ENCODE results near the gene GRWD1. TPM values are rescaled to one million over a fixed set of nuclear protein-coding genes. Genes with fewer than 3 reads are reported as not detected.
A peak's percentile ranks its signal among the peaks of the same experiment; 100 is the strongest.

The GRWD1 gene
- total and polyA plus RNA-seq, 2 of the 13 experiments (the other 11 are each of a cell fraction or from before 2014, with no cell fraction given): 10.8 to 46.6 TPM

DNA sequence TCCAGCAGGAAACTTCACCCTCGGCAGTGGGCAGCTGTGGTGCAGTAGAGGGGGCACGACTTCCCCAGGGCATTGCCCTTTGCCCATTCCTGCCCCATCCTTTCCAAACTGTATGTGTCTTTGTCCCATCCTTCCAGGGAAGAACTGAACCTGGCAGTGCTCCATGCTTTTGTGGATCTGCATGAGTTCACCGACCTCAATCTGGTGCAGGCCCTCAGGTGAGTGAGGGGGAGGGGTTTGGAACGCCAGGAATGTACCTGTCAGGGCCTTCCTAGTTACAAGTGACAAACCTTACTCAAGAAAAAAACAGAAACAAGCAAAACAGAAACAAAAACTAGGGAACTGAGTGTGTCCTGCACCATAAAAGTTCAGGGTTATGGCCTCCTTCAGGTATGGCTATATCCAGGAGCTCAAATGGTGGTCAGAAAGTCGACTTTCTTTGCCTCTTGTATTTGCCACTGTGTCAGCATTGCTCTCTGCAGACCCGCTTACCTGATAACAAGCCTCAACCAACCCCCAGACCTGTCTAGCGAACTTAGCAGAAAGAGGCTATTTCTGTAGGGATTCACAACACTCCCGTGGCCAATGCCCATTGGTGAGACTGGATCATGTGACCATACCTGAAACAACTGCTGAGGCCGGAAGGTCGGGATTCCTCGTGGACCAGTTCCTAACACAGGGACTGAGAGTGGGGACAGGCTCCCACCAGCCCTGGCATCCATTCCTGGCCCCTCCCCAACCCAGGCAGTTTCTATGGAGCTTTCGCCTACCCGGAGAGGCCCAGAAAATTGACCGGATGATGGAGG lies 27.6 kb downstream of the GRWD1 start:
- no peak for FAIRE-seq
- peaks cover 5% of the 10 kb centered on the region for H3K79me2 ChIP-seq (ENCODE audit: insufficient read depth, low read length)
- TF ChIP-seq AGO2 (optimal IDR thresholded peaks at IDR 0.05; ENCODE audit: low read depth, low read length) (no peak), ZFP41 (CRISPR knock-in tag; IDR thresholded peaks at IDR 0.05; ENCODE audit: borderline replicate concordance) (no peak), CBX5 (CRISPR knock-in tag; IDR thresholded peaks at IDR 0.05; ENCODE audit: borderline replicate concordance) (no peak), ZNF329 (CRISPR knock-in tag; IDR thresholded peaks at IDR 0.05; ENCODE audit: low read depth) (peak; percentile 95)
- ATAC-seq: no peak
- peaks cover 27 to 60% of the 10 kb centered on the region in 2 experiments; a peak in 4 of 5 replicates for H3K36me3 ChIP-seq (replicated peaks in 1 of 2; ENCODE audit: control insufficient read depth in 1 of 2, insufficient read depth in 2 of 2, low read length in 2 of 2)
- H3K9ac ChIP-seq (ENCODE audit: insufficient read depth, low read depth, low read length): no peak overlapping the region
- POLR2A ChIA-PET: no interaction called here
- H3K27me3 ChIP-seq (ENCODE audit: control insufficient read depth in 1 of 2, insufficient read depth in 2 of 2, low read length in 2 of 2): no peaks in the 10 kb centered on the region
- peaks cover 13% of the 10 kb centered on the region for H3K4me1 ChIP-seq (ENCODE audit: insufficient read depth, low read length)
- CTCF ChIA-PET (ENCODE audit: low intra/inter-chr PET ratio, low total read pairs): no interaction called here
- intact Hi-C loops (cut with micrococcal nuclease; ENCODE audit: unreplicated experiment) (no loop called here), in situ Hi-C loops (cut with HindIII; ENCODE audit: extremely low pct_ligation_motif_present, low pct_unique_long_range_greater_than_20kb) (no loop called here)
- no TSS peak for BruUV-seq (replicated peaks)
- H3K27ac ChIP-seq (ENCODE audit: extremely low read length, insufficient read depth, low read length): no peak overlapping the region
- no peak overlapping the region for H2AFZ ChIP-seq (ENCODE audit: low read length)
- H3K4me2 ChIP-seq (ENCODE audit: low read depth, low read length): no peak overlapping the region
- no peaks in the 10 kb centered on the region for H3K9me3 ChIP-seq (ENCODE audit: low read length)
- no peaks in the 10 kb centered on the region; the same call in 1 of the 2 replicates for H4K20me1 ChIP-seq (ENCODE audit: insufficient read depth, low read length)
- WGBS (ENCODE audit: low lambda C conversion rate): 94% methylated on average over 8 of the region's 14 CpGs
- no peak for DNase-seq (ENCODE audit: low spot score)
- H3K4me3 ChIP-seq (replicated peaks in 1 of 3; ENCODE audit: insufficient read depth in 1 of 3, low read depth in 2 of 3, low read length in 3 of 3): no peak overlapping the region

DNA sequence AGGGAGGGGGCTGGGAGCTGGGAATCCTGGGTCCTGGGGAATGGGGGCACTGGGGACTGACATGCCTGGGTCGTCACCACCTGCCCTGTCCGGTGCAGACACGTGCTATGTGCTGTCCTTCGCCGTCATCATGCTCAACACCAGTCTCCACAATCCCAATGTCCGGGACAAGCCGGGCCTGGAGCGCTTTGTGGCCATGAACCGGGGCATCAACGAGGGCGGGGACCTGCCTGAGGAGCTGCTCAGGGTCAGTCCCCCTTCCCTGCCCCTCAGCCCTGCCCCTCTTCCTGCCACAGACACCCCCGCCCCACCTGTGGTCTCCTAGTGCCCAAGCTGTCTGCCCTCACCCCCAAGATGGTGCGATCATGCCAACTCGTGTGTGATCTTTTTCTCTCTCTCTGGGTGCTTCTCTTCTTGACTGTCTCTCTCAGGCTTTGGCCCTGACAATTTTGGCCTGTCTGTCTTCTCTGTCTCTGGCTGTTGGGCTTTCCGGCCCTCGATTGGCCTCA lies 28.4 kb downstream of the GRWD1 start:
- FAIRE-seq (no peak), ATAC-seq (no peak), DNase-seq (ENCODE audit: low spot score) (no peak)
- CTCF ChIA-PET (ENCODE audit: low intra/inter-chr PET ratio, low total read pairs): no interaction called here
- WGBS (ENCODE audit: low lambda C conversion rate): 93% methylated on average over 6 of the region's 16 CpGs
- H3K4me1 ChIP-seq (ENCODE audit: insufficient read depth, low read length): peaks cover 12% of the 10 kb centered on the region; the same call in 1 of the 2 replicates
- H3K36me3 ChIP-seq (replicated peaks in 1 of 2; ENCODE audit: control insufficient read depth in 1 of 2, insufficient read depth in 2 of 2, low read length in 2 of 2): peaks cover 29 to 61% of the 10 kb centered on the region in 2 experiments; a peak in 4 of 5 replicates
- intact Hi-C loops (cut with micrococcal nuclease; ENCODE audit: unreplicated experiment) (no loop called here), in situ Hi-C loops (cut with HindIII; ENCODE audit: extremely low pct_ligation_motif_present, low pct_unique_long_range_greater_than_20kb) (no loop called here)
- H2AFZ ChIP-seq (ENCODE audit: low read length): no peak overlapping the region
- H3K27me3 ChIP-seq (ENCODE audit: control insufficient read depth in 1 of 2, insufficient read depth in 2 of 2, low read length in 2 of 2): no peaks in the 10 kb centered on the region
- H3K79me2 ChIP-seq (ENCODE audit: insufficient read depth, low read length): peaks cover 5% of the 10 kb centered on the region
- H3K9ac ChIP-seq (ENCODE audit: insufficient read depth, low read depth, low read length): no peak overlapping the region
- no peak overlapping the region for H3K4me2 ChIP-seq (ENCODE audit: low read depth, low read length)
- no peak overlapping the region for H3K4me3 ChIP-seq (replicated peaks in 1 of 3; ENCODE audit: insufficient read depth in 1 of 3, low read depth in 2 of 3, low read length in 3 of 3)
- no peak overlapping the region for H3K27ac ChIP-seq (ENCODE audit: extremely low read length, insufficient read depth, low read length)
- no peak for TF ChIP-seq CREM (IDR thresholded peaks at IDR 0.05)
- TF ChIP-seq CREM (CRISPR knock-in tag; IDR thresholded peaks at IDR 0.05): no peak
- TF ChIP-seq RBFOX2 (IDR thresholded peaks at IDR 0.05; ENCODE audit: low read depth, low read length): 0 out of 2 replicates have a peak, but pooled peaks have one; percentile 36
- H4K20me1 ChIP-seq (ENCODE audit: insufficient read depth, low read length): no peaks in the 10 kb centered on the region; the same call in 1 of the 2 replicates
- POLR2A ChIA-PET: no interaction called here
- no TSS peak for BruUV-seq (replicated peaks)
- no peaks in the 10 kb centered on the region for H3K9me3 ChIP-seq (ENCODE audit: low read length)

Data from HepG2 (cell line).